K562 (cell line): ENCODE results near the gene FSCN2. TPM values are rescaled to one million over a fixed set of nuclear protein-coding genes. Genes with fewer than 3 reads are reported as not detected.
A peak's percentile ranks its signal among the peaks of the same experiment; 100 is the strongest.

ENCODE experiments used
- BCOR ChIP-seq: fragments of 450-650 bp; IDR thresholded peaks from 2 replicates; pipeline ENCODE4 v1.6.1; 2016
- CEBPZ ChIP-seq: fragments of 150-350 bp; IDR thresholded peaks from 2 replicates; pipeline ENCODE4 v1.6.1; 2014; ENCODE audit warnings: low read depth, mild to moderate bottlenecking, low read length, borderline replicate concordance
- CREB1 ChIP-seq, 2 experiments: sonication (generic) in 1 of 2; formaldehyde crosslinking in 1 of 2; IDR thresholded peaks; 2 replicates each; pipeline versions ENCODE4 v1.6.1 to v1.8.0; 2012 to 2022; ENCODE audit warnings: inconsistent platforms in 1 of 2, mild to moderate bottlenecking in 1 of 2, missing genetic modification reagents in 1 of 2, moderate library complexity in 1 of 2
- DIDO1 ChIP-seq: fragments of 450-650 bp; IDR thresholded peaks from 2 replicates; pipeline ENCODE4 v1.6.1; 2016; ENCODE audit warnings: low read depth, missing biosample characterization, missing genetic modification characterization
- E2F8 ChIP-seq: fragments of 450-650 bp; IDR thresholded peaks from 2 replicates; pipeline ENCODE4 v1.7.1; 2018; ENCODE audit warnings: mild to moderate bottlenecking, low read depth; ENCODE audit not compliant: partially characterized antibody
- GABPB2 ChIP-seq: fragments of 250-450 bp; sonication (Bioruptor Pico); conservative IDR thresholded peaks from 2 replicates; pipeline ENCODE4 v1.5.1; 2021; ENCODE audit warnings: mild to moderate bottlenecking
- GTF2F1 ChIP-seq: IDR thresholded peaks from 2 replicates; pipeline ENCODE4 v1.6.1; 2011; ENCODE audit warnings: low read depth, low read length, improper control_type of control experiment
- HMGN3 ChIP-seq: IDR thresholded peaks from 2 replicates; pipeline ENCODE4 v1.6.1; 2011; ENCODE audit warnings: borderline replicate concordance, low read depth, mild to moderate bottlenecking, mixed read lengths, low read length; ENCODE audit not compliant: insufficient read length; ENCODE audit errors: extremely low read depth
- JUNB ChIP-seq: fragments of 450-650 bp; formaldehyde crosslinking; conservative IDR thresholded peaks from 2 replicates; pipeline ENCODE4 v1.4.0; 2020; ENCODE audit warnings: mild to moderate bottlenecking
- MBD2 ChIP-seq: sonication (generic); IDR thresholded peaks from 2 replicates; pipeline ENCODE4 v1.6.1; 2016; ENCODE audit warnings: low read depth, borderline replicate concordance
- MECOM ChIP-seq: fragments of 250-450 bp; sonication (Bioruptor Pico); IDR thresholded peaks from 2 replicates; pipeline ENCODE4 v1.8.0; 2022; ENCODE audit warnings: inconsistent platforms
- NKRF ChIP-seq: fragments of 450-650 bp; IDR thresholded peaks from 2 replicates; pipeline ENCODE4 v1.6.1; 2016; ENCODE audit warnings: borderline replicate concordance
- POLR2A ChIP-seq: fragments of 450-650 bp; conservative IDR thresholded peaks from 2 replicates; pipeline ENCODE4 v1.6.1; 2016
- RBFOX2 ChIP-seq: fragments of 200-400 bp; formaldehyde crosslinking; IDR thresholded peaks from 2 replicates; pipeline ENCODE4 v1.6.1; 2017; ENCODE audit warnings: low read depth, mild to moderate bottlenecking, low read length, moderate library complexity
- SMAD1 ChIP-seq: fragments of 150-350 bp; IDR thresholded peaks from 2 replicates; pipeline ENCODE4 v1.6.1; 2014; ENCODE audit warnings: low read length, low read depth; ENCODE audit not compliant: partially characterized antibody
- SP2 ChIP-seq: IDR thresholded peaks from 2 replicates; pipeline ENCODE4 v1.6.1; 2011; ENCODE audit warnings: mild to moderate bottlenecking, low read depth, low read length, moderate library complexity; ENCODE audit not compliant: poor library complexity, severe bottlenecking; ENCODE audit errors: extremely low read depth
- ZNF217 ChIP-seq: sonication (generic); formaldehyde crosslinking; IDR thresholded peaks from 2 replicates; pipeline ENCODE4 v1.8.0; 2022; ENCODE audit warnings: mild to moderate bottlenecking, missing genetic modification reagents
- ZNF347 ChIP-seq: fragments of 450-650 bp; formaldehyde crosslinking; IDR thresholded peaks from 2 replicates; pipeline ENCODE4 v1.4.0; 2020; ENCODE audit warnings: low read depth, mild to moderate bottlenecking, moderate library complexity
- polyA plus RNA-seq, 8 experiments: library from polyadenylated mRNA; depleted of rRNA in 4 of 8; stranded (reverse) in 5 of 8; unstranded in 3 of 8; fragments of >200 nt; fragmentation: Nextera tagmentation in 2 of 8; fragmentation: Illumina TruSeq in 1 of 8; extraction: Ambion mirVana in 2 of 8; extraction: Trizol in 1 of 8; gene quantifications; 2 replicates each; pipeline versions ENCODE4 v1.2.1 to v1.2.3, GENCODE V29; 2011 to 2014; ENCODE audit warnings: inconsistent platforms in 1 of 8, missing spikeins in 1 of 8
- total RNA-seq, 7 experiments: library from RNA; depleted of rRNA in 6 of 7; stranded (reverse); fragments of >200 nt in 6 of 7; fragmentation: Illumina TruSeq in 2 of 7; extraction: Trizol in 2 of 7; gene quantifications; 2 replicates each; pipeline versions ENCODE4 v1.2.1 to v1.2.3, GENCODE V29; 2011 to 2021; ENCODE audit warnings: low replicate concordance in 1 of 7
- TF ChIP-seq, protein P1 (sequence below), 2 experiments: fragments of 450-650 bp in 1 of 2; sonication (generic) in 1 of 2; formaldehyde crosslinking in 1 of 2; IDR thresholded peaks in 1 of 2; conservative IDR thresholded peaks in 1 of 2; 2 replicates each; pipeline versions ENCODE4 v1.6.1 to v1.8.1; 2016 to 2023; ENCODE audit warnings: mild to moderate bottlenecking in 2 of 2, moderate library complexity in 2 of 2, inconsistent platforms in 1 of 2, missing genetic modification reagents in 1 of 2

FSCN2 gene
- total and polyA plus RNA-seq, 9 of the 15 experiments (the other 6 are each of a cell fraction or from before 2014, with no cell fraction given): 0.08 TPM; not detected in 8

DNA sequence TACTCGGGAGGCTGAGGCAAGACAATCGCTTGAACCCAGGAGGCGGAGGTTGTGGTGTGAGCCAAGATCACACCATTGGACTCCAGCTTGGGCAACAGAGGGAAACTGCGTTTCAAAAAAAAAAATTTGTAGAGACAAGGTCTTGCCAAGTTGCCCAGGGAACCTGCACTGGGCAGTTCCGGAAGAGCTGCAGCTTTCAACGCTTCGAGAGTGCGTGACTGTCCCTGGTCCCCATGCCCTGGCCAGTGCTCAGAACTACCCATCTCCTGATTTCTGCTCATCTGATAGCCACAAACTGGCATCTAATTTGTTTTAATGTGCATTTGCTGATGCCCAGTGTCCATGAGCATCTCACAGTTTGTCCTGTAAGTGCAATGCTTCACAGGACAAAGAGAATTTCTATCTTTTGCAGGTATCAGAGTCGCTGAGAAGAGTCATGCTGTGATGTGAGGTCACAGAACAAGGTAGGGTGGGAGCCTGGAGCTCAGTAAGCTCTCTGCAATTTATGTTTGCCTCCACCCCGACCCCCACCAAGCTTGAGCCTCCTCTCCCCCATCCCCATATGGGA, 19.5 kb upstream of the FSCN2 start (continued):
- TF ChIP-seq NKRF (no peak), GTF2F1 (0 out of 2 replicates have a peak, but pooled peaks have one; percentile 45), CEBPZ (no peak), ZNF347 (CRISPR knock-in tag) (no peak), ZNF217 (CRISPR knock-in tag) (no peak), BCOR (no peak), HMGN3 (no peak), MBD2 (peak; percentile 9; the same call in 1 of the 2 replicates), POLR2A (peak; percentile 74), JUNB (CRISPR knock-in tag) (no peak), MECOM (CRISPR knock-in tag) (no peak), GABPB2 (CRISPR knock-in tag) (no peak), SMAD1 (no peak), DIDO1 (tag) (no peak), SP2 (no peak), CREB1 (IDR thresholded peaks at IDR 0.05) (no peak), CREB1 (CRISPR knock-in tag; IDR thresholded peaks at IDR 0.05) (0 out of 2 replicates have a peak, but pooled peaks have one; percentile 41), RBFOX2 (peak; percentile 68), E2F8 (peak; percentile 36)
- TF ChIP-seq, protein P1, sequence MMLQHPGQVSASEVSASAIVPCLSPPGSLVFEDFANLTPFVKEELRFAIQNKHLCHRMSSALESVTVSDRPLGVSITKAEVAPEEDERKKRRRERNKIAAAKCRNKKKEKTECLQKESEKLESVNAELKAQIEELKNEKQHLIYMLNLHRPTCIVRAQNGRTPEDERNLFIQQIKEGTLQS (IDR thresholded peaks at IDR 0.05): no peak
- TF ChIP-seq, protein P1 (CRISPR knock-in tag; conservative IDR thresholded peaks at IDR 0.05): no peak
